GM21367 (cell line): Measurements from ENCODE around the gene ZNF618.

Experiments used
- ATAC-seq: cut with Tn5 transposase; IDR thresholded peaks from one replicate; pipeline ENCODE4 v1.9.1; 2021; ENCODE audit not compliant: unreplicated experiment

ZNF618 gene

DNA sequence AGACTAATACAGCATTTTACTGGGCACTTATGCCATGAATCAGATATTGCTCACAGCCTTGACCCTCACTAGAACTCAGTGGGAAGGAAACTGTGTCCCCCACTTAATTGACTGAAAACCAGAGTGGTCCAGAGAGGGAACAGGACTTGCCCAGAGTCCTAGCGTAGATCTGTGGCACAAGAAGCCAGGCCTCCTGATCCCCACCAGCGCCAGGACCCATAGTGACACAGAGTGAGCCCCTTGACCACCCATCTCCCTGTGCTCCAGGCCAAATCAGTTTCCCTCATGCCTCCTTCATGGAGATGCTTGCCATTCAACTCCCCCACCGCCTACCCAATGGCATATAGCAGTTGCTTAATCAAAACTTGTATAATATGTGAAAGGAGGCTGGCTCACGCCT lies 214.7 kb downstream of the ZNF618 start:
- no peak for ATAC-seq

GRCh38 chr9:114091711-114092110 lies 215.6 kb downstream of the ZNF618 start:
- ATAC-seq, result no peak

GRCh38 chr9:114092336-114092735 lies 216.2 kb downstream of the ZNF618 start:
- no peak for ATAC-seq

DNA sequence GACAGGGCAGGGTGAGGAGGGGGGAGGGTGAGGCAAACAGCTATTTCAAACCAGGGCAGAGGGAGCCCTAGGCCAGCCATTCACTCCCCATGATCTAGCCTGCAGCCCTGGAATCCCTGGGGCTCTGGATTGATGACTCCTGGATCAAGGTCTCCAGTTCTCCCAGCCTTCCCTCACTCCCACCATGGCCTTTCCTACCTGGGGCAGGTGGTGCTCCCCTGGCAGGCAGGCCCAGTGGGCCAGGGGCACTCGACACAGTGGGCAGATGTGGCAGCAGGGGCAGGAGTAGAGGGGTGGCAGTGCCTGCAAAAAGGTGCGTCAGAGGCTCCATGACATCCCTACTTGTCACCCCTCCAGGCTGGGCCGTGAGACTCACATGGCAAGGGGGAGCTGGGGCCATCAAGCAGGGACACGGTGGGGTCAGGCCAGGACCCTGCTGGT lies 216.9 kb downstream of the ZNF618 start:
- no peak for ATAC-seq

- no peak for ATAC-seq
Measured at GRCh38 chr9:114093761-114094505, 217.8 kb downstream of the ZNF618 start.

- ATAC-seq, result no peak
Measured at GRCh38 chr9:114094971-114095370, 218.9 kb downstream of the ZNF618 start.

GRCh38 chr9:114096041-114096511 lies 220.0 kb downstream of the ZNF618 start:
- ATAC-seq, result no peak

DNA sequence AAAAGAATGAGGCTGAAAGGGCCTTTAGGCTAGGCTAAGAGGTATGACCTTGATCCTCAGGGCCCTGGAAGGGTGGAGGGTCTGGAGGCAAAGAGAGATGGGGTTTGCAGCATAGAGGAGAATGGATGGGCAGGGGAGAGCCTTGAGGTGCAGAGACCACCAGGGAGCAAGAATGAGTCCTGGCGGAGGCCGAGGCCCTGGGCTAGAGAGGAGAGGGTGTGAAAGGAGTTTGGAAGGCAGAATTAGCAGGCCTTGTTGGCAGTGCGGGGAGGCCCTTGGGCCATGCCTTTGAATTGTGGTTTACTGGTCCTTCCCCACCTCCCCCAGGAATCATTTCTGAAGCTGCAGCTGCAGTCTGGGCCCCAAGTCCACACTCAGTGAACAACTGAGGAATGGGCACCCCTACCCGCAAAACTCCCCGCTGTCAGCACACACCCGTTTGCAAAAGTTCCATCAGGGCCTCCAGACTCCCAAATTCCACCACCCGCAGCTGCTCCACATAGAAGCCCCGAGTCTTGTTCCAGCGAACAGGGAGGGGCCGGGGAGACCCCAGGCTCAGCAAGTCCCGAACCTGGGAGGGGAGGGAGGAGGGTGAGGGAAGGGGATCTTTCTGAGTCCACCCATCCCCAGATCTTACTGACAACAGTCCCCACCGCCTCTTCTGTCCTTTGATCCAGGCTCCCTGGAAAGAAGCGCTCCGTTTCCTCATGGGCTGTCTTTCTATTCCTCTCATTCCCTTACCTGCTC lies 220.9 kb downstream of the ZNF618 start:
- no peak for ATAC-seq

DNA sequence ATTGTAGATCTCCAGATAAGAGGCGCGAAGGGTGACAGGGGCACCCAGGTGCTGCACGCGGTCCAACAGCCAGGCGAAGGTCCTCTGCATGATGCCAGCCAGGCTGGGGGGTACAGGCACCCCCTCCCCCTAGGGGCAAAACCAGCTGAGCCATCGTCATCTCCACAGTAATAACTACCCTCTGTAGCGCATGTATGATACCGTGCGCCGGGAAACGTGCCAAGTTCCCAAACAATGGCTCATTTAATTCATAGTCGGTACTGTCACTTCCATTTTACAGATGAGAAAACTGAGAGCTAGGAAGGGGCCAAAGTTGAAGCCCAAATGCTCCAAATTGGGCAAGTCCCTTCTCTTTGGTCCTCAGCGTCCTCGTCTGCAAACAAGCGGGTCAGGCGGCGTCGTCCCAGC lies 221.5 kb downstream of the ZNF618 start:
- ATAC-seq, result no peak

DNA sequence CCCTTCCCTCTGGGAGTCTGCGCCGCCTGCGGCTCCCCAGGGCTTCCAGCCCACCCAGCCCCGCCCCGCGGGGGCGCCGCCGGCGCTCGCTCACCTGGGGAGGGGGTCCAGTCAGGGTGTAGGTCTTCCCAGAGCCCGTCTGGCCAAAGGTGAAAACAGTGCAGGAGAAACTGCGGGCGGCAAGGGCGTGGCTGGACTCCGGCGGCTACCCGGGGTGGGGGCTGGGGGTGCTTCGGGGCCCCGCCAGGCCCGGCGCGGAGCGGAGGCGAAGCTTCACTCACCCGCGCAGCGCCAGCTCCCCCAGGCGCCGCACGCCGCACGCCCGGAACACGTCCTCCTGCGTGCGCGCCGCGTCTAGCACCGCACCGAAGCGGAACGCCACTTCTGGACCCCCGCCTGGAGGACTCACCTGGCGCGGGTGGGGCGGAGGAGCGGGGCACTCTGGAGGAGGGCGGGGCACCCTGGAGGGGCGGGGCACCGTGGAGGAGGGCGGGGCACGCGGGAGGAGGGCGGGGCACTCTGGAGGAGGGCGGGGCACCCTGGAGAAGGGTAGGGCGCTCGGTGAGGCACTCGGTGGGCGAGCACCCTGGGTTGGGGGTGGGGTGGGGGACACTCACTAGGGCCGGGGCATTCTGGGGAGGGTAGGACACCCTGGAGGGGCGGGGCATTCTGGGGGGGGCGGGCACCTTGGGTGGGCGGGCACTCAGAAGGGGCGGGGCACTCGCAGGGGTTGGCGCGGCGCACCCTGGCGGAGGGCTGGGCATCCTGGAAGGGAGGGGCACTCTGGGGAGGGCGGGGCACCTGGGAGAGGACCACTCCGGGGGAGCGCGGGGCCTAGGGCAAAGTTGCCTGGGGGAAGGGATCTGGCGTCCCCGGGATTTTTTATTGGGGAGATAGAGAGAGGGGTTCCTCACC lies 222.2 kb downstream of the ZNF618 start:
- ATAC-seq, result no peak

GRCh38 chr9:114098936-114099668 lies 223.0 kb downstream of the ZNF618 start, which contains the start of gene KIF12:
KIF12 (minus strand) TSS chr9:114099292; CDS start chr9:114099276, 16 bp downstream.
- no peak for ATAC-seq

DNA sequence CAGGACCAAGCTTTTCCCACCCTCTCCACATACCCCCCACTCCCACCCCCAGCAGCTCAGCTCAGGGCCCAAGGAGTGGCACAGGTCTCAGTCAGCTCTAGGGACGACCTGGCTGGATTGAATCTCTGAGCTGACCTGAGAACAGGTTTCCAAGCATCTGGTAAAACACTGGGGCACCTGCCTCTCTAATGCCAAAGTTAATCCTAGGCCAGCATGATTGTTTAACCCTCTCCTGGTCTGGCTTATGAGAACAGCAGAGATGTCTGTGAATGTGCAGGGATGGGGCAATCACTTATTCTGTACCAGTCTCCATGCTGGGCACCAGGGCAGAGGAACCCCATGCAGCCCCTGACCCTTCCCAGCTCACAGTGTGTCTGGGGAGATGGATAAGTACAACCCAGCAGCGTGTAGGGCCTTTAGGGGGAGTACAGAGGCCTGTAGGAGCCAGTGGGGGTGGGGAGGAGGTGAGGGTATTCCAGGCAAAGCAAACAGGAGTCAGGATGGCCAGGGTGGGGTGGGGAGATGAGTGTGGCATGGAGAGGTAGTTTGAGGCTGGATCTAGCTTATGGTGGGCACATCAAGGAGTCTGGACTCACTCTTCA lies 223.7 kb downstream of the ZNF618 start:
- ATAC-seq, result no peak

DNA sequence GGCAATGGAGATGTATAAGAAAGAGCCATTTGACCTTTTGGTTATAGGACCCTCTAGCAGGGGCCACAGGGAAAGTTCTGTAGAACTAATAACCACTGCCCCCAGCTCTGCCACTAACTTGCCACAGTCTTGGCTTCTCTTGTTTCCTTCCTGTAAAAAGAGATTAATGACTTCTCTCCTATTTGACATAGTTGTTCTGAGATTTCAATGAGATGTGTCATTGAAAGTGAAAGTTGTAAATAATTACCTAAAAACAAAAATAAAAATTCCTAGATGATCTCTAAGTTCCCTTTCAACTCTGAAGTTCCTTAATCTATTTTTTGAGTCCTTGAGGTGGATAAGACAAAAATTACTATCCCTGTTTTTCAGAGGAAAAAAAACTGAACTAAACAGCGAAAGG lies 224.4 kb downstream of the ZNF618 start:
- ATAC-seq, result no peak

GRCh38 chr9:114102484-114102883 lies 226.4 kb downstream of the ZNF618 start:
- ATAC-seq, result no peak

DNA sequence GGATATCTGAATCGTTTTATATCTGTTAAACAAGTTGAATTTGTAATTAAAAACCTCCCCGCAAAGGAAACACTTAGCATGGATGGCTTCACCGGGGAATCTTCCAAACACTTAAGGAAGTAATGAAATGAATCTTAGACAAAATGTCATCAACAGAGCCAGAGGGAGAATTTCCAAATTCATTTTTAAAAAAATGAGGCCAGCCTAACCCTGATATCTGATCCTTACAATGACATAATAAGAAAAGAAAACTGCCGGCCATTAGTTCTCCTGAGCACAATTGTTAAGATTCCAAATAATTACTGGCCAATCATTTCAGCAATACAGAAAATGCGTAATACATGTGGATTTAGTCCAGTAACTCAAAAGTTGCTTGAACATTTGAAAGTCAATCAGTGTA lies 229.1 kb downstream of the ZNF618 start:
- no peak for ATAC-seq
